GM18951 (cell line): ENCODE measurements around the gene THSD7A.

Experiments used
- POLR2A ChIP-seq: IDR thresholded peaks from 4 replicates; pipeline ENCODE4 v1.6.1; 2011; ENCODE audit warnings: mild to moderate bottlenecking; ENCODE audit not compliant: insufficient read length, insufficient read depth; ENCODE audit errors: extremely low read depth
- in situ Hi-C: fragments of 300-500 bp; cut with MboI; formaldehyde crosslinking; loops from one replicate; pipeline ENCODE4 v1.12.0; 2022; ENCODE audit warnings: low sequenced_read_pairs, mixed read lengths, inconsistent platforms; ENCODE audit not compliant: unreplicated experiment

Gene THSD7A

GRCh38 chr7:11615174-11615573 lies 216.8 kb downstream of the THSD7A start:
- in situ Hi-C loops, result no loop called here
- no peak for TF ChIP-seq POLR2A

GRCh38 chr7:11613292-11613930 lies 218.6 kb downstream of the THSD7A start:
- TF ChIP-seq POLR2A, result no peak
- in situ Hi-C loops, result no loop called here

- no peak for TF ChIP-seq POLR2A
- in situ Hi-C loops, result no loop called here
These were observed 219.3 kb downstream of the THSD7A start for GRCh38 chr7:11612737-11613136.

GRCh38 chr7:11609096-11609670 lies 222.8 kb downstream of the THSD7A start:
- in situ Hi-C loops, result no loop called here

GRCh38 chr7:11607686-11608085 lies 224.3 kb downstream of the THSD7A start:
- TF ChIP-seq POLR2A, result no peak
- in situ Hi-C loops, result no loop called here

More at GRCh38 chr7:11609096-11609670, 222.8 kb downstream of the THSD7A start:
- TF ChIP-seq POLR2A, result no peak

- in situ Hi-C loops, result no loop called here
- TF ChIP-seq POLR2A, result no peak
These were observed 226.2 kb downstream of the THSD7A start for GRCh38 chr7:11605749-11606148.

GRCh38 chr7:11604505-11604904 lies 227.5 kb downstream of the THSD7A start:
- in situ Hi-C loops, result no loop called here
- no peak for TF ChIP-seq POLR2A

- in situ Hi-C loops, result no loop called here
- no peak for TF ChIP-seq POLR2A
These were observed 230.2 kb downstream of the THSD7A start for GRCh38 chr7:11601761-11602160.

- in situ Hi-C loops, result no loop called here
- no peak for TF ChIP-seq POLR2A
These were observed 238.7 kb downstream of the THSD7A start for GRCh38 chr7:11593322-11593721.

- in situ Hi-C loops, result no loop called here
- TF ChIP-seq POLR2A, result no peak
These were observed 239.3 kb downstream of the THSD7A start for GRCh38 chr7:11592699-11593098.

GRCh38 chr7:11591943-11592342 lies 240.1 kb downstream of the THSD7A start:
- in situ Hi-C loops, result no loop called here
- no peak for TF ChIP-seq POLR2A

- in situ Hi-C loops, result no loop called here
These were observed 240.9 kb downstream of the THSD7A start for GRCh38 chr7:11591055-11591633.

GRCh38 chr7:11589251-11589650 lies 242.7 kb downstream of the THSD7A start:
- TF ChIP-seq POLR2A, result no peak
- in situ Hi-C loops, result no loop called here

More at GRCh38 chr7:11591055-11591633, 240.9 kb downstream of the THSD7A start:
- TF ChIP-seq POLR2A, result no peak

- TF ChIP-seq POLR2A, result no peak
- in situ Hi-C loops, result no loop called here
These were observed 244.2 kb downstream of the THSD7A start for GRCh38 chr7:11587814-11588213.
